Stomach (tissue), 4 donors: ENCODE results near the gene BSN.

ENCODE experiments used
- CTCF ChIP-seq, 7 experiments: fragments of 450-650 bp in 4 of 7; fragments of 200-600 bp in 3 of 7; sonication (generic) in 3 of 7; IDR thresholded peaks; one replicate each; pipeline ENCODE4 v1.5.1; 2016 to 2019; ENCODE audit warnings: antibody characterized with exemption in 7 of 7, control low read depth in 2 of 7, mild to moderate bottlenecking in 1 of 7
- POLR2A ChIP-seq, 4 donors: fragments of 450-650 bp; IDR thresholded peaks; one replicate each; pipeline ENCODE4 v1.6.1; 2016; ENCODE audit warnings: antibody characterized with exemption in 4 of 4, control low read depth in 2 of 4, mild to moderate bottlenecking in 1 of 4, moderate library complexity in 1 of 4
- POLR2AphosphoS5 ChIP-seq, 3 donors: sonication (generic); formaldehyde crosslinking; IDR thresholded peaks; one replicate each; pipeline ENCODE4 v1.6.1; 2016; ENCODE audit warnings: antibody characterized with exemption in 3 of 3

GRCh38 chr3:49606427-49606826, 52.1 kb downstream of the BSN start:
- no peak for TF ChIP-seq POLR2A (IDR thresholded peaks at IDR 0.05)
- no peak for TF ChIP-seq CTCF (IDR thresholded peaks at IDR 0.05)
- TF ChIP-seq POLR2AphosphoS5 (IDR thresholded peaks at IDR 0.05) = no peak
